HG03354 (cell line): ENCODE results near the gene TFAP2C.
"Not testable (repeated sequence)": the region's sequence is repeated elsewhere in the genome, so short reads cannot be mapped to it uniquely, and the experiment has no call there.

Experiments used
- ATAC-seq: cut with Tn5 transposase; IDR thresholded peaks from one replicate; pipeline ENCODE4 v1.9.1; 2021; ENCODE audit warnings: mild to moderate bottlenecking; ENCODE audit not compliant: unreplicated experiment, poor library complexity, severe bottlenecking

The TFAP2C gene

DNA sequence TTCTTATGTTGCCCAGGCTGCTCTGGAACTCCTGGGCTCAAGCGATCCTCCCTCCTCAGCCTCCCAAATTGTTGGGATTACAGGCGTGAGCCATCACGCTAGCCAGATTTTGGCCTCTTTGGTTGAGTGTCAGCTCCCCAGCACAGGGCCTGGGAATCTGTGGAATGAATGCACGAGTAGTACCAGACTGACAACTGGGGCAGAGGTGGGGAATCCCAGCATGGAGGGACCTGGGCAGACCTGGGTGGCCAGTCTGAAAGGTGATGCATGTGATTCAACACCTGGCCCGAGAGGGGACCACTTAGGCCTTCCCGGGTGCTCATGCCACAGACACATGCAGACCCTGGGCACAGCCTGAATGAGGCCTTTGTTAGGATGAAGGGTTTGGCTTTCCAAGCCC is 19.0 kb upstream of the TFAP2C start:
- ATAC-seq: no peak

DNA sequence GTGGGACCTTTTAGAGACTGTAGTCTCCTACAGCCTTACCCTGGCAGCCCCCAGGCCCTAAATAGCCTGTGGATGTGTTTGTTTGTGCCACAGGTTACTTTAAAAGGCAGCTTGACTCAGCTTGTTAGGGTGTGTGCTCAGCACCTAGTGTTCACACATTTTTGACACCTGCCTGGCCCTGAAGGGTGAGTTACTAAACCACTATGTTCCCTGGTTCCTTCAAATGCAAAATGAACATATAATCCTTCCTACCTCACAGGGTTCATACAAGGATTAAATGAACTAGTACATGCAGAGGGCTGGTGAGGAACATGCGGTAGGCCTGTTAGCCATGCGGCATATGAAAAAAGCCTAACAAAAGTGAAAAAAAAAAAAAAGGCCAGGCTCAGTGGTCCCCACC is 14.9 kb upstream of the TFAP2C start:
- no peak for ATAC-seq

- no peak for ATAC-seq
Observed at GRCh38 chr20:56616716-56617115, 12.4 kb upstream of the TFAP2C start.

DNA sequence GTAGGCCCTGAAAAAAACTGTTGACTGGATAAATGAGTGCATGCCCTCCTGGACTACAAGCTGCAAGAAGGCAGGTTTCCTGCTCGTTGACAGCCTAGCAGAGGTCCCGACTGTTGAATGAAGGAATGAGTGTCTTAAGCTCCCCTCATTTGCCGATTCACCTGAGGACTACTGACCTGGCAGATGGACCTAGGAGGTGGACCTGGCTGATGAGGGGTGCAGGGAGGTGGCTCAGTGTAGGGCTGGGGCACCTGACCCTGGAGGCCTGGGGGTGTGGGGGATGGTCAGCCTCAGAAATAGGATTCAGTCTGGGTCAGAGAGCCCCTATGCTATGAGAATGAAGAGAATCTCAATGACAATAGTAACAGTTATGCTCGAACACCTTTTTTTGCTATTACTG is 11.6 kb upstream of the TFAP2C start:
- ATAC-seq: no peak

DNA sequence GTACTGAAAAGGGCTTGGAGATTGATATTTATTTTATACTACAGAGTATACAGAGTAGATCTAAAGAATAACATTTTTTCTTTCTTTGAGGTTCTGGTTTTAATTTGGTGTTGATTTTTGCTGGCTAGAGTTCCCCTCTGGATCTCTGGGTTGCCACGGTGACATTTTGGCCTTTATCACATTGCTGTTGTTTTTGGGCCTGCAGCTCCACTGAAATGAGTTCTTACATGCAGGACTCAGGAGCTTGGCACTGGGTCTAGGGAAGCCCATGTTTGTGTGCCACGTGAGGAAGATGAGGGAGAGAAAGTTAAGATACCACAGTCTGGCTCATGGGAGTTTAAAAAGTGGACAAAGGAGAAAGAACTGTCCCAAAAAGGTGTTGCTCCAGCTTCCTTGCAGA is 7.4 kb upstream of the TFAP2C start:
- ATAC-seq: no peak

DNA sequence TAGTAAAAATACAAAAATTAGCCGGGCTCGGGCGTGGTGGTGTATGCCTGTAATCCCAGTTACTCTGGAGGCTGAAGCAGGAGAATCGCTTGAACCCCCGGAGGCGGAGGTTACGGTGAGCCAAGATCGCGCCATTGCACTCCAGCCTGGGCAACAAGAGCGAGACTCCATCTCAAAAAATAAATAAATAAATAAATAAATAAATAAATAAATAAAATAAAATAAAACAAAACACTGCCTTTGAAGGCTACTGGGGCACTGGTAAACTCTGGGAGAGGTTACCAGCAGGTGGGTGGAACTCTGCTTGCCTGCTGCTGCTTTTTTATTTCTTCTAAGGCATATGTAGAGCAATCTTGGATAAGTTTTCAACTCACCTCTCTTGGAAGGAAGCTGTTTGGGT is 5.2 kb upstream of the TFAP2C start:
- not testable (repeated sequence) for ATAC-seq

DNA sequence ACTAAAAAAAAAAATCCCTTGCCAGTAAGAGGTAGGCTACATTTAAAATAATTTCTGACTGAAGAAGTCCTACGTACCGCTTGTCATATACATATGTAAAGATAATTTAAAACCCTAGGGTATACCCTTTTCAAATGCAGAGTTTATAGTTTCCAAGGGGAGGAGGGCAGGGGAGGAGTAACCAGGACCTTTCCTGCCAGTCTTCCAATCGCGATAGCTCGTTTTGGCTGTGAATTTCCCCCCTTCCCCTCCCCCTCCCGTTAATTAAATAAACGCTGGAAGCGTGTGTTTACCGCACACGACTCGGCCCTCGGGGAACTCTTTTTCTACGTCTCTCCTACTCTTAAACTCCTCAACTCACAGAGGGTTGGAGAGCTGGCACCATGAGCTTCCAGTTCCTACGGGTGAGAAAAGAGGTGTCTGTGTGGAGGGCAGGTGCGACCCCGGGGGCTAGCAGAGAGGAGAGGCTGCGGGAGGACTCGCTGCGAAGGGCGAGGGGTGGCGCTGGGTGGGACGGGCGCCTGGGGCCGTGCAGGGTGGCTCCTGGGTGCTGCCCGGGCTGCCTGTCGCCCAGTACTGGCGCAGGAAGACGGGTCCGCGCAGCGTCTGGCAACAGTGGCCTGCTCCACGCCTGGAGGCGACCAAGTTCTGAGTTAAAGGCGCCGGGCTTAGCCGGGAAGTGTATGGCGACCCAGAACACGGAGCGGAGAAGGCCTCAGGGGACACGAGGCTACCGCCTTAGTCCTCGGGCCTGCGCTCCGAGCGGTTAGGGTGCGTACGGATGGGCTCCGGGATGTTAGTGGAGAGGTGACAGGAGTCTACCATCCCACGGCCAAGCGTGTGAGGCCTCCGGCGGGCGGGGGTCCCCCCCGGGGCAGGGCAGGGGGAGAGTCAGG is 4.1 kb upstream of the TFAP2C start:
- ATAC-seq: no peak

DNA sequence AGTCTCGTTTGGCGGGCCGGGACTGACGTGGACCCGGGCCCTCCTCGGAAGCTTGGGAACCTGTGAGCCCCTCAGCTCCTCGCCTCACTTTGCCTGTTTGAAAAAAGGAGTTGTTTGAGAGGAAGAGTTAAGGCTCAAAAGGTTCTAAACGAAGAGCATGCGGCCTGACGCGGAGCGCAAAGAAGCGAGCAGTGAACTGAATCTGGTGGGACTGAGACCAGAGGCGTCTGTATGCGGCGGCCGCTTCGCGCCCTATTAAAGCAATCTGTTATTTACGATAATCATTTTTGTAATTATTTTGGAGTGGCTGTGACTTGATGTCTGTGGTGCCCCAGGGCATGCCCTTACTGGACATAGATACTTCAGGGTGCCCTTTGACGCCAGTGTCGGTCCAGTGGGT is 3.3 kb upstream of the TFAP2C start:
- no peak for ATAC-seq

DNA sequence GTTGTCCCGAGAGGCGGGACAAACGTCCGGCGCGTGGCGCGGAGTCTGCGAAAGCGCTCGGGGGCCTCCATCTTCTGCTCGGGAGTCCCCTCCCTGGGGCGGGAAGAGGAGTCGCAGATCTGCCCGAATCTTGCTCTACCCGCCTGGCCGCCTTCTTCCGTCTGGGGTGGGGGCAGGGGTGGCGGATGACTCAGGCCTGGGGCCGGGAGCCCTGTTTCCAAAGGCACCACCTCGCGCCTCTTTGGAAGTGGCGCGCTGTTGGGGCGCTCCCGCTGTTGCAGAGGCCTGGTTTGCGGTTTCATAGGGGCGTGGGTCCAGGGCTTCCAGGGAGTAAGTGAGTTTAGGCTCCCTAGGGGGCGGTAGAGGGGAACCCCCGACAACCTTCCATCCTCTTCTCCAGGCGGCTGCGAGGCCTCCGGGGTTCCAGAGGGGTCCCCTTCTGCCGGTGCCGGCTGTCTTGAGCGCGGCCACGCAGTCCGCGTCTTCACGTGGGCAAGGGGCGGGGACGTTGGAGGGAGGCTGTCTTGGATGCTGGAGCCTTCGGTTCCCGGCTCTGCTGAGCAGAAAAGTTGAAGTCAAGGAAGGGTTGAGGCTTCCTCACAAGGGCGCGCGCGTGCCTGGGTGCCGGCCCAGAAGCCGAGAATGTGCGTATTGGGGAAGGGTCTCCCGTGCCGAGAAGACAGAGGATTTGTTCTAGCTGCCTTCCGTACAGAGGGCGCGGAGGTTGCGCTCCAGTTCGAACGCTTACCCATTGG is 2.6 kb upstream of the TFAP2C start:
- no peak for ATAC-seq

GRCh38 chr20:56627122-56628014 is 1.7 kb upstream of the TFAP2C start:
- no peak for ATAC-seq

GRCh38 chr20:56628015-56628872 is 862 bp upstream of the TFAP2C start:
- ATAC-seq: no peak

- ATAC-seq: no peak
Observed at GRCh38 chr20:56629464-56630085, 469 bp downstream of the TFAP2C start.

- no peak for ATAC-seq
Observed at GRCh38 chr20:56630086-56630493, 984 bp downstream of the TFAP2C start.

DNA sequence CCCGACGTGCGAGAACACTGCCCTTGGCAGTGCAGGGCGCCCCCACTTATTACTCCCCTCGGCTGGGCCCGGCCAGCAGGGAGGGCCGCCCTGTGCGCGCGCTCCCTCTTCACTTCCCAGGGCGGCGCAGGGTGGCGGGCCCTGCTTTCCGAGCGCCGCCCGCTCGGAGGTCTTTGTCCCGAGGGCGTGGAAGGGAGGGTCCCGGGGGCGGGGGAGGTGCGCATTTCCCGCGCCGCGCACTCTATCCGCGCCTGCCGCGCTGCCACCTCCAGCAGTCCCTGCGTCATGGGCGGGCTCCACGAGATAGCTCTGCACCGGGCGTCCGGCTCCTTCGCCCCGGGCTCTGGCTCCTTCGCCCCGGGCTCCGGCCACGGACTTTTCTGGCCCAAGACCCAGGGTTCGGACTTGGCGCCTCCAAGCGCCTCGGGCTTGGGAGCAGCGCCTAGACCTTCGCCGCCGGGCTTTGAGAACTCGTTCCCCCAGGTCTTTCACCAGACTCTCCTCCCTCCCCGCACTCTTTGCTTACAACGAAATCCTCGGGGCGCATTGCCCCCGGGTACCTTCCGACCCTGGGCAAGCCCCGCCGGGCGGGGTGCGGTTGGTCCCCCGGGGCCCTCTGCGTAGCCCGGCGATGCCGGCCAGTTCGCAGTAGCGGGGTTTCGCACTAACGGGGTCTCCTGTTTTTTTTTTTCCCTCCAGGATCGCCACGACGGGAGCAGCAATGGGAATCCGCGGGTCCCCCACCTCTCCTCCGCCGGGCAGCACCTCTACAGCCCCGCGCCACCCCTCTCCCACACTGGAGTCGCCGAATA is 1.6 kb downstream of the TFAP2C start:
- ATAC-seq: no peak

DNA sequence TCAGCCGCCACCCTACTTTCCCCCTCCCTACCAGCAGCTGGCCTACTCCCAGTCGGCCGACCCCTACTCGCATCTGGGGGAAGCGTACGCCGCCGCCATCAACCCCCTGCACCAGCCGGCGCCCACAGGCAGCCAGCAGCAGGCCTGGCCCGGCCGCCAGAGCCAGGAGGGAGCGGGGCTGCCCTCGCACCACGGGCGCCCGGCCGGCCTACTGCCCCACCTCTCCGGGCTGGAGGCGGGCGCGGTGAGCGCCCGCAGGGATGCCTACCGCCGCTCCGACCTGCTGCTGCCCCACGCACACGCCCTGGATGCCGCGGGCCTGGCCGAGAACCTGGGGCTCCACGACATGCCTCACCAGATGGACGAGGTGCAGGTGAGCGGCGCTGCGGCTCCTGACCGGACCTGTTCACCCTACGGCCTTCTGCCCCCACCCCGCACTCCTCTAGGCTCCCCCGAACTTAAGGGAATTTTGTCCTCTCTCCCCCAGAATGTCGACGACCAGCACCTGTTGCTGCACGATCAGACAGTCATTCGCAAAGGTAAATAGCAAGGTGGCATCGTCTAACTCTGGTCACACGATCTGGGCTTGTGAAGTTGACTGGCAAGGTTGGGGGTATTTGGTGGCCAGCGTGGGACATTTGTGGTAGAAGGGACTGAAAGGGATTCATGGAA is 2.3 kb downstream of the TFAP2C start:
- ATAC-seq: no peak

GRCh38 chr20:56631990-56632327 is 2.9 kb downstream of the TFAP2C start:
- no peak for ATAC-seq

- no peak for ATAC-seq
Observed at GRCh38 chr20:56634307-56634706, 5.2 kb downstream of the TFAP2C start.
